ENCODE data around the gene HSPBP1.

The HSPBP1 gene

DNA sequence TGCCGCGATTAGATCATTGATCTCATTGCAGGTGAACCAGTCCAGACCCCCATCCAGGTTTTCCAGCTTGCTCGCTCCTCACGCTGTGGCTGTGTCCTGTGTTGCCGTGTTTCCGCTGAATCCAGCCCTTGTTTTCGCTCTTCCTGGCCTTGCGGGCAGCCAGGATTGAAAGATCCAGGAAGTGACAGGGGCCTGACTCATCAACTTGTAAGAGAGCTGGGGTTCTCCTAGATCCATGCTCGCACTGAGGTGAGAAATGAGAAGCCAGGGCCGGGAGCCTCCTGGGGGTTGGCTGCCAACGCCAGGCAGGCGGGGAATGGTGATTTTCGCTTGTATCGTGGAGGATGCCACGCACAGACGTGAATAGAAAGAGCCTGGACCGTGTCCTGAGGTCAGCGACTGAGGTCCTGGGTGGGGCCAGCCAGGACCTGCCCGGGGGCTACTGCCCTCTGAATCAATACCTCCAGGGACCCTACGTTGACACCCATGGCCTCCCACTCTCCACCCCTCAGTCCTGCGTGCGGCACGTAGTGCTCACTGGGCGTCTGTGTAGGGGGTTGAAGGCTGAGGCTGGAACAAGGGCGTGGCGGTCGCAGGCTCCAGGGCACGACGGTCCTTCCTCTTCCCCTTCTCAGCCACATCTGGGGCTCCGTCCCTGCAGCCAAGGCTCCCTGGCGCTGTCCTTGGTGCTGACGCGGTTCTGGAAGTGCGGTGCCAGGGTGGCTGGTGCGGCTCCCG lies 63.3 kb downstream of the HSPBP1 start:
- peak; percentile 96 for DNase-seq (ENCODE audit: low read depth)

DNA sequence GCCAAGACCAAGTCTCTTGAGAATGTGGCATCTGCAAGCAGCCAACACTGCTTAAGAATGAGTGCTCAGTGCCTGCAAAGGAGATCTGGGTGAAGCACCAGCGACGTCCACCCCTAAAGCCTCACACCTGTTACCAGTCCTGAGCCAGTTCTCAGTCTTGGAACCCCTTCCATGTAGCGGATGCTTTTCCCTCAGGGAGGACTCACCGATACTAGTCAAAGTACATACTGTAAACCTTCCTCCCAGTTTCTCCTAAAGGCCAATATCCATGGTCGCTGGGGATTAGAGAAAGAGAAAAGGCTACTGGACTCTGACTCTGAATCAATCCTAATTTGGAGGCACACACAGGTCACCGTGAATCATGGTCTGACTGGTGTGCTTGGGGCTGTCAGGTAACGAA lies 66.4 kb downstream of the HSPBP1 start:
- no peak for DNase-seq (ENCODE audit: low read depth)

DNA sequence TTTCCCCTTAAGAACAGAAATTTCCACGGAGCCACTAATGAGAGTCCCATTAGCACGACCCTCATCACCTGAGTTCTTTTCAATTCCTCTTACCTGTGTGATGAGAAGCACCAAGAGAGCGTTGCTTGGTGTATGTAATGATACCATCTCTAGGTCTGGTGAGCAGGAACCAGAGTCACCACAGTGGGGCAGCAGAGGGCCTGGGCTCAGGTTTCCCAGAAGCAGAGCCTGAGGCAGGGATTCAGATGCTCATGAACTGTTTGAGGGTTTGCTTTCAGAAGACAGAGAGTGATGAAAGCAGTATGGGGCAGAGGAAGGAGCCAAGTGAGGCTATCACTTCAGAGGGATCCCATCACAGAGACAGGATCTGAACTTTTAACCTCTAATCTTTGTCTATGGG lies 67.5 kb downstream of the HSPBP1 start:
- no peak for DNase-seq (ENCODE audit: low read depth)
